ENCODE results near the gene YLPM1.

Gene YLPM1

DNA sequence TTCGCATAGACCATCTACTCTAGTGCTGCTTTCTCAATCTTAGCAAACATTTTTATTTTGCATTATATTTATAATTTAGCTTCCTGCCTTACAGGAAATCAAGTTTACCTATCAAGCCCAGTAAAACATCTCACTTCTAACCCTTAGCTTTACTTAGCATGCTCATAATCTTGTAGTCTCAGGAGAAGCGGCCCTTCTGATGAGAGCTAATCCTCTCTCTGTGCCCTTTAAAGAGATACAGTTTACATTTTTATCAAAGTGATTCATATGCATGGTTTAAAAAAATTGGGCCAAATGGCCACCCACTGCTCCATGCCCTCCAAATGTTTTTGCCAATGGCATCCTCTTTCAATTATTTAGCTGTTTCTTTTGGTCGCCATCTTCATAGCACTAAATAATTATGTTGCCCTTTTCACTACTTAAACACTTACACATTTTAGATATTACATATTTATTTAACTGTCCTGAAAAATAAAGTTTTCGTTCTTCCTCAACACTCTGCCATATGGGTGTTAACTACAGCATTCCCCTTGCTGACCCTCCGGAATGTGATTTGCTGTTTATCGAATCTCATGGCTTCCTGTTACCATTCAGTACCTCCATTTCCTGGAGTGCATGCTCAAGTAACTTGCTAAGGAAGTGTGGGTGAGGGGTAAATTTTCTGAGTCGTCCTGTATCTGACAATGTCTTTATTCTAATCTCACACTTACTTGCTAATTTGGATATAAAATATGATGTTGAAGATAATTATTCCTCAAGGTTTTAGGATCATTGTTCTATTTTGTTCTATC, 29.3 kb downstream of the YLPM1 start:
- H3K9ac ChIP-seq (ENCODE audit: low read depth, low read length): no peak overlapping the region
- no peaks in the 10 kb centered on the region for H3K27me3 ChIP-seq (ENCODE audit: control insufficient read depth, insufficient read depth, low read length)
- H3K36me3 ChIP-seq (ENCODE audit: control insufficient read depth, insufficient read depth, low read length): peaks cover 23% of the 10 kb centered on the region
- H3K27ac ChIP-seq (ENCODE audit: low read depth, low read length): peak overlapping the region; percentile 24
- H3K4me3 ChIP-seq (ENCODE audit: low read depth, low read length): peak overlapping the region; percentile 13; the same call in 1 of the 2 replicates
- H3K9me3 ChIP-seq (ENCODE audit: control insufficient read depth, insufficient read depth, low read length): no peaks in the 10 kb centered on the region
- peaks cover 30% of the 10 kb centered on the region for H3K4me1 ChIP-seq (ENCODE audit: control insufficient read depth, insufficient read depth, low read length)

DNA sequence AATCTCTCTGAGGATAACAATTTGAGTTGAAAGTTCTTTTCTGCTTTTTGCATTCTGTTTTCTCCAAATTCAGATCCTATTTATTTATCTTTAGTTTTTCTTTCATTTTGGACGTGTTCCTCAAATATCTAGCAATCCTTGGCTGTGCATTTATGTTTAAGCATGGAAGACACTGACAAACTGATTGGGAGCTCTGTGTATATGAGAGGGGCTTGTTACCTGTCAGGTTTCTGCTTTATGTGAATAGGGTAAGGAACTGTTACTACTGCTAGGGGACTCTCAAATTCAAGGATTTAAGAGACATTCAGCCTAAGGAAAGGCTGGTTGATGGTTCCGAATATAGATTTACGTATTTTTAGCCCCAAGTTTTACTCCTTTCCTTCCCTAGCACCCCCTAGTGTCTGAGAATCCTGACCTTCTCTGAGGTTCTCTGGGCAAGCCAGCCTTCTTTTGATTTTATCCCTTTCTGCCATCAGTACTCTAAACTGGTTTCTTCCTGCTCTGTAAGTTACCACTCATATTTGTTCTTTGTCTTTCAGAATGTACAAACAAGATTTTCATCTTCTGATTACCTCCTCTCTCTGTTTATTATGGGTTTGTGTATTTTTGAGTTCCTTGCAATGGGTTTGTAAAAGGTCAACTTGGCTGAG, 30.5 kb downstream of the YLPM1 start:
- Histone ChIP-seq H3K4me3 (ENCODE audit: low read depth, low read length) (no peak overlapping the region), H3K9me3 (ENCODE audit: control insufficient read depth, insufficient read depth, low read length) (no peaks in the 10 kb centered on the region), H3K27ac (ENCODE audit: low read depth, low read length) (no peak overlapping the region), H3K4me1 (ENCODE audit: control insufficient read depth, insufficient read depth, low read length) (peaks cover 30% of the 10 kb centered on the region), H3K9ac (ENCODE audit: low read depth, low read length) (no peak overlapping the region), H3K36me3 (ENCODE audit: control insufficient read depth, insufficient read depth, low read length) (peaks cover 27% of the 10 kb centered on the region), H3K27me3 (ENCODE audit: control insufficient read depth, insufficient read depth, low read length) (no peaks in the 10 kb centered on the region)

DNA sequence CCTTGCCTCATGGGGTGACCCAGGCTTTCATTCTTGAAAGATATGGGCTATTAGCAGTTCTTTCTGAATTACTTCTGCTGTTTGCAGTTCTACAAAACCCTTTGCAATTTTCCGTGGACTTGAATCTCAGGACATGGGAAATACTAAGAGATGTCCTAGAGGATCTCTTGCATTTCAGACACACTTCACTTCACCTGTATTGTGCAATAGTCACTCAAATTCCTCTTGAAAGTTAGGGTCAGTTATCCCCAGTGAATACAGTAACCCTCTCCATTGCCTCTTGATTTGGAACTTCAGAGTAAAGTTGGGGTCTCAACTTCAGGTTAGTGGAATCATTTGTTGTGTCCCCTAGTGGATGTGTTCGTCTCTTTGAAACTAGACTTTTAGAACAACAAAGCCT, 31.8 kb downstream of the YLPM1 start:
- no peak overlapping the region for H3K9ac ChIP-seq (ENCODE audit: low read depth, low read length)
- no peaks in the 10 kb centered on the region for H3K9me3 ChIP-seq (ENCODE audit: control insufficient read depth, insufficient read depth, low read length)
- peaks cover 30% of the 10 kb centered on the region for H3K4me1 ChIP-seq (ENCODE audit: control insufficient read depth, insufficient read depth, low read length)
- H3K36me3 ChIP-seq (ENCODE audit: control insufficient read depth, insufficient read depth, low read length): peaks cover 37% of the 10 kb centered on the region
- H3K27ac ChIP-seq (ENCODE audit: low read depth, low read length): no peak overlapping the region
- H3K27me3 ChIP-seq (ENCODE audit: control insufficient read depth, insufficient read depth, low read length): no peaks in the 10 kb centered on the region
- H3K4me3 ChIP-seq (ENCODE audit: low read depth, low read length): no peak overlapping the region

DNA sequence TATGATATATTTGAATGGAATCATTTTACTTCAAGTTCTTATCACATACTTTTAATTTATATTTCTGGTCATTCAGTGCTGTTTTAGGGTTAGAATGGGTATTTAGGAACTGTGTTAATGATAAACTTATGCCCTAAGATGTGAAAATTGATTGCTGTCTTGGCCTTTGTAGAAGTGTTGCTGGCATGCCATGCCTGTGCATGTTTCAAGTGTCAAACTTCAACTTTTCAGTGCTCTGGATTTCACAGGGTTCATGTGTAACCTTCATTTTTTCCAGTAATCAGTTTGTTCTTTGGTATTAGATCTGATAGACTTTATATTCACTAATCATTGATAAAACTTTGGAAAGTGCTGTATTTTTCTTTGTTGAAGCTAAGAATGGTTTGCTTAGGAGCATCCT, 36.6 kb downstream of the YLPM1 start:
- Histone ChIP-seq H3K9me3 (ENCODE audit: control insufficient read depth, insufficient read depth, low read length) (no peaks in the 10 kb centered on the region), H3K27me3 (ENCODE audit: control insufficient read depth, insufficient read depth, low read length) (no peaks in the 10 kb centered on the region), H3K9ac (ENCODE audit: low read depth, low read length) (no peak overlapping the region), H3K4me1 (ENCODE audit: control insufficient read depth, insufficient read depth, low read length) (no peaks in the 10 kb centered on the region), H3K4me3 (ENCODE audit: low read depth, low read length) (no peak overlapping the region), H3K27ac (ENCODE audit: low read depth, low read length) (no peak overlapping the region), H3K36me3 (ENCODE audit: control insufficient read depth, insufficient read depth, low read length) (peaks cover 73% of the 10 kb centered on the region)

DNA sequence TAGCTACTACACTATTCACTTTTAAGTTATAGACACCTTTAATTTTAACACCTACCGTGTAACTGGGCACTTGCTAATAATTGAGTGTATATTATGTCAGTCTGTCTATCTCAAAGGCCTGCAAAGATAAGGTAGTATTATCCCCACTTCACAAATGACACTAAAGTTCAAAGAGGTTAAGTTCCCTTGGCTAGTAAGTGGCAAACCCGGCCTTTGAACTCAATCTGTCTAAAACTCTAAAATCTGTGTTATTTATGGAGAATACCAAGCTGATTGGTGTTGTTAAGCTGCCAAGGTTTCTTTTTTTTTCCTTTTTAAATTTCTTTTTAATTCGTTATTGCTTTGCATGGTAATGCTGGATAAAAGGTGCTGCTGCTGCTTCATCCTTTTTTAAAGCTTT, 37.7 kb downstream of the YLPM1 start:
- no peaks in the 10 kb centered on the region for H3K9me3 ChIP-seq (ENCODE audit: control insufficient read depth, insufficient read depth, low read length)
- no peaks in the 10 kb centered on the region for H3K4me1 ChIP-seq (ENCODE audit: control insufficient read depth, insufficient read depth, low read length)
- H3K4me3 ChIP-seq (ENCODE audit: low read depth, low read length): no peak overlapping the region
- no peak overlapping the region for H3K9ac ChIP-seq (ENCODE audit: low read depth, low read length)
- H3K27me3 ChIP-seq (ENCODE audit: control insufficient read depth, insufficient read depth, low read length): no peaks in the 10 kb centered on the region
- peaks cover 75% of the 10 kb centered on the region for H3K36me3 ChIP-seq (ENCODE audit: control insufficient read depth, insufficient read depth, low read length)
- no peak overlapping the region for H3K27ac ChIP-seq (ENCODE audit: low read depth, low read length)

DNA sequence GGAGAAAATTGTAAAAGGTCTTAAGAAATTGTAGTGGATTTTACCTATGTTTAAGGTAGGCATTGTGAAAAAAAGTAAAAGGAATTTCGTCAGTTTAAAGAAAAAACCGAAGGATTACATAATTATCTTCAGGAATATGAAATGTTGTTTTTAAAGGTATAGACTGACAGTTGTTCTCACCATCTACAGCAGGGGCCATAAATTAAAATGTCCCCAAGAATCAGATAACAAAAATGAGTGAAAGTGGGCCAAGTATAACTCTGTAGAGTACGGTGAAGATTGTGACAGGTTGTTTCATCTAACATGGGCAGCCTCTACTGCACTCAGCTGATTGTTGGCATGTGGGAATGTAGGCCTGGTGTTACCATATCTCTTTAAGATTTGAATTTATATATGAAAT, 38.3 kb downstream of the YLPM1 start:
- Histone ChIP-seq H3K36me3 (ENCODE audit: control insufficient read depth, insufficient read depth, low read length) (peaks cover 74% of the 10 kb centered on the region), H3K4me3 (ENCODE audit: low read depth, low read length) (no peak overlapping the region), H3K27ac (ENCODE audit: low read depth, low read length) (no peak overlapping the region), H3K9me3 (ENCODE audit: control insufficient read depth, insufficient read depth, low read length) (no peaks in the 10 kb centered on the region), H3K27me3 (ENCODE audit: control insufficient read depth, insufficient read depth, low read length) (no peaks in the 10 kb centered on the region), H3K4me1 (ENCODE audit: control insufficient read depth, insufficient read depth, low read length) (no peaks in the 10 kb centered on the region), H3K9ac (ENCODE audit: low read depth, low read length) (no peak overlapping the region)

DNA sequence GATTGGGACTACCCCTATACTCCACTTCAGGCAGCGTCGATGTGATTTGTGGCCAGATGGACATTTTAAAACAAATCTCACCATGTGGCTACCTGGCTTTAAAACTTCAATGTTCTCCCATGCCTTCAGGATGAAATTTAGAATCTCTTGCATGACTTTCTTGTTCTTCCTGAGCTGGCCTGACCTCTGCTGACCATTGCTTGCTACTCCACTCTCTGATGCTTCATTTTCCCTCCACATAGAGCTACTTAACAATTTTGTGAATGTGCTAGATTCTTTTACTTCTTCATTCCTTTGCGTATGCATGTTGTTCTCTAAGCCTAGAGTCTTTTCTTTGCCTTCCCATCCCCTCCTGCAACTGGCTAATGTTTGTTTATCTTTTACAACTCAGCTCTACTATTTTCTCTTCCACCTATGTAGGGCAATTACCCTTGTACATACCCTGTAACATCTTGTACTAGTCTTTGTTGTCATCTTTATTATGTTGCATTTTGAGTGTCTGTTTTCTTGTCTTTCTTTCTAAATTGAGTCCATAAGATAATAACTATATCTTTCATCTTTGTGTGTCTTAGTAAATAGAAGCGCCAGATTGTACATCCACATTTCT, 41.2 kb downstream of the YLPM1 start:
- Histone ChIP-seq H3K9ac (ENCODE audit: low read depth, low read length) (no peak overlapping the region), H3K4me1 (ENCODE audit: control insufficient read depth, insufficient read depth, low read length) (no peaks in the 10 kb centered on the region), H3K4me3 (ENCODE audit: low read depth, low read length) (no peak overlapping the region), H3K36me3 (ENCODE audit: control insufficient read depth, insufficient read depth, low read length) (peaks cover 68% of the 10 kb centered on the region), H3K9me3 (ENCODE audit: control insufficient read depth, insufficient read depth, low read length) (no peaks in the 10 kb centered on the region), H3K27ac (ENCODE audit: low read depth, low read length) (no peak overlapping the region), H3K27me3 (ENCODE audit: control insufficient read depth, insufficient read depth, low read length) (no peaks in the 10 kb centered on the region)

DNA sequence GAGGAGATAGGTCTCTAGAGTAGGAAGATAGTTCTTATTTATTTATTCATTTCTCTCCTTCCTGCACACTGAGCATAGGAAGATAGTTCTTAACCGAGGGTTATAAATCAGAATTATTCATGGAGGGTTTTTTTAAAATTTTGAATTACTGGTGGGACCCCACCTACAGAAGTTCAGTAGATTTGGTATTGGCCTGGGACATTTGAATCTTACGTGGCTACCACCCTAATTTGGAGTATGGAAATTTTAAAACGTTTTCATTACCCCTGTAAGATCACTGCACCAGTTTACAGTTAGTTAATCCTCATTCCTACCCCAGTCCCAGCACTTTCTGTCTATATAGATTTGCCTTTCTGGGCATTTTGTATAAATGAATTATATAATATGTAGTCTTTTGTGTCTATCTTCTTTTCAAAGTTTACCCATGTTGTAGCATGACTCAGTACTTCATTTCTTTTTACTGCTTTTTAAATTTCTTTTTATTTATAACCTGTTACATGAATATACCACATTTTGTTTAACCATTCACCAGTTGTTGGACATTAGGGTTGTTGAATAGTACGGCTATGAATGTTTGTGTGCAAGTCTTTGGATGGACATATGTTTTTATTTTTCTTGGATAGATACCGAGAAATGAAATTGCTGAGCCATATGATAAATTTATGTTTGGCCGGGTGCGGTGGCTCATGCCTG, 44.9 kb downstream of the YLPM1 start:
- peaks cover 76% of the 10 kb centered on the region for H3K36me3 ChIP-seq (ENCODE audit: control insufficient read depth, insufficient read depth, low read length)

DNA sequence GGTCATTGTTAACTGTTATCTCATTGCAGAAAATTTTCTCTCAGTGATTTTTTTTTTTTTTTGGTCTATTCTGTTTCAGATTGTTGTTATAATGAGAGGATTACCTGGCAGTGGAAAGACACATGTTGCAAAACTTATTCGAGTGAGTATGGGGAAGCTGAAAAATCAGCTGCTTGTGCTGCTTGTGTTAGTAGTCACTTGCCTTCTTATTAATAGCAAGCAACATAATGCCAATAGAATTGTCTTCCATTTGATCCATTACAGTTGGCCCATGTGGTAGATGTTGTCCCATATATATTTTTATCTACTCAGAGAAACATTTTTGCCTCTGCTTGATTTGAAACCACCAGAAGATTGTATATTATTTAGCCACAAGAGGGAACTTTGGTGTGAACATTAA, 53.0 kb downstream of the YLPM1 start:
- H3K27ac ChIP-seq (ENCODE audit: low read depth, low read length): no peak overlapping the region
- no peaks in the 10 kb centered on the region for H3K4me1 ChIP-seq (ENCODE audit: control insufficient read depth, insufficient read depth, low read length)
- peaks cover 96% of the 10 kb centered on the region for H3K36me3 ChIP-seq (ENCODE audit: control insufficient read depth, insufficient read depth, low read length)
- H3K9me3 ChIP-seq (ENCODE audit: control insufficient read depth, insufficient read depth, low read length): no peaks in the 10 kb centered on the region
- no peak overlapping the region for H3K4me3 ChIP-seq (ENCODE audit: low read depth, low read length)
- H3K27me3 ChIP-seq (ENCODE audit: control insufficient read depth, insufficient read depth, low read length): no peaks in the 10 kb centered on the region
- H3K9ac ChIP-seq (ENCODE audit: low read depth, low read length): no peak overlapping the region

More for the DNA sequence above, 44.9 kb downstream of the YLPM1 start:
- Histone ChIP-seq H3K4me3 (ENCODE audit: low read depth, low read length) (no peak overlapping the region), H3K27me3 (ENCODE audit: control insufficient read depth, insufficient read depth, low read length) (no peaks in the 10 kb centered on the region), H3K27ac (ENCODE audit: low read depth, low read length) (no peak overlapping the region), H3K9ac (ENCODE audit: low read depth, low read length) (no peak overlapping the region), H3K4me1 (ENCODE audit: control insufficient read depth, insufficient read depth, low read length) (no peaks in the 10 kb centered on the region), H3K9me3 (ENCODE audit: control insufficient read depth, insufficient read depth, low read length) (no peaks in the 10 kb centered on the region)

DNA sequence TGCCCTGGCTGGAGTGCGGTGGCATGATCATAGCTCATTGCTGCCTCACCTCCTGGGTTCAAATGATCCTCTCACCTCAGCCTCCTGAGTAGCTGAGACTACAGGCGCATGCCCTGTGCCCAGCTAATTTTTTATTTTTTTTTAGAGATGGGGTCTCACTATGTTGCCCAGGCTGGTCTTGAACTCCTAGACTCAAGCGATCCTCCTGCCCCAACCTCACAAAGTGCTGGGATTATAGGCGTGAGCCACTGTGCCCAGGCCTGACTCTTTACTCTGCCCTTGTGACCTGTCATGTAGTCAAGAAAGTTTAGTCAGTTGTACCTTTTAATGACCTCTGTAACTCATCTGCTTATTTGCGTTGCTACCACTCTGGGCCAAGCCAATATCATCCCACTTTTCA, 57.2 kb downstream of the YLPM1 start:
- H3K9me3 ChIP-seq (ENCODE audit: control insufficient read depth, insufficient read depth, low read length): no peaks in the 10 kb centered on the region
- H3K27ac ChIP-seq (ENCODE audit: low read depth, low read length): no peak overlapping the region
- H3K4me1 ChIP-seq (ENCODE audit: control insufficient read depth, insufficient read depth, low read length): no peaks in the 10 kb centered on the region
- no peak overlapping the region for H3K9ac ChIP-seq (ENCODE audit: low read depth, low read length)
- no peaks in the 10 kb centered on the region for H3K27me3 ChIP-seq (ENCODE audit: control insufficient read depth, insufficient read depth, low read length)
- peaks cover 93% of the 10 kb centered on the region for H3K36me3 ChIP-seq (ENCODE audit: control insufficient read depth, insufficient read depth, low read length)
- H3K4me3 ChIP-seq (ENCODE audit: low read depth, low read length): no peak overlapping the region

All from HUES48 (cell line).